T1000 (cell line): Measurements from ENCODE around the gene SH3YL1.

ENCODE experiments used
- DNase-seq: peaks from one replicate; lab custom pipeline; 2025; ENCODE audit warnings: mixed read lengths; lab: John Stamatoyannopoulos, UW

The SH3YL1 gene

DNA sequence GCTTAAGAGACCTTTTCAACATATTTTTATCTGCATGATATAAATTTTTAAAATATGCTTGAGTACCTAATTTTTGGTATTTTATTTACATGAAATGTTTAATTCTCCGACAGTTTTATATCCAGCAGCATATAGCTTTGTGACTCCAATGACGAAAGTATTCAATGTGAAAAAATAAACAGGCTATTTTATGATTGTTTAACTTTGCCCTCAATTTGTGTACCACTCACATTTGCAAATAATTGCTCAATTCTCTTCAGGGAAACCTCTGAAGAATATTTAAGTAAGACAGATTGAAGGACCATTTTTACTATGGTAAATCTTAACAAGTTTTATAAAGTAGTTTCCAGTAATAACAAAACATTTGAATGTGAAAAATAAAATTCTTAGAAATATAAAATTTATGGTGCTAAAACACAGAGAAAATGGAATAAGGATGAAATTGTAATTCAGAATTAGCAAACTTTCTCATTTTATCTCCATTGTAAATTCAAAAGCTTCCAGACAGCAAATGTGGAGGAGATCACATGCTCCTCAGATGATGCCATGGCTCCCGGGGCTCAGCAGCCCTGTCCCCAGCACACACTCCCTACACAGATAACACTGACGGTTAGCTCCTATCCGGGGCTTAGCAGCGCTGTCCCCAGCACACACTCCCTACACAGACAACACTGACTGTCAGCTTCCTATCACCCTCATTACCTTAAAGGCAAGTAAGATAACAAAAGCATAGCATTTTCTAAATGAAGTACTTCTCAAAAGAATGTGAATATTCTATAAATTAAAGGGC, 39.7 kb downstream of the SH3YL1 start:
- no peak for DNase-seq

- no peak for DNase-seq
These were observed 40.4 kb downstream of the SH3YL1 start for GRCh38 chr2:223451-223850.

DNA sequence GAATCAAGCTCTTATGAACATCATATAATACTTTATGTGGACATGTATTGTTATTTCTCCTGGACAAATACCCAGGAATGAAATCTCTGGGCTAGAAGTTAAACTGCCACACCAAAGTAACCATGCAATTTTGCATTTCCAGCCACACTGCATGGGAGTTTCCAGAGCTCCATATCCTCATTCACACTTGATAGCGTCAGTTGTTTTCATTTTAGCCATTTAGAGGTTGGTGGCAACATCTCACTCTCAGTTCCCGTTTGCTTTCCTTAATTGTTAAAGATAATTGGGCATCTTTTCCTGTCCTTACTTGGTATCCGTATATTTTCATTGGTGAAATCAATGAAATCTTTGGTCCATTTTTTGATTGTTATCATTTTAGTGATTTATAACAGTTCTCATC, 47.8 kb downstream of the SH3YL1 start:
- DNase-seq, result no peak

DNA sequence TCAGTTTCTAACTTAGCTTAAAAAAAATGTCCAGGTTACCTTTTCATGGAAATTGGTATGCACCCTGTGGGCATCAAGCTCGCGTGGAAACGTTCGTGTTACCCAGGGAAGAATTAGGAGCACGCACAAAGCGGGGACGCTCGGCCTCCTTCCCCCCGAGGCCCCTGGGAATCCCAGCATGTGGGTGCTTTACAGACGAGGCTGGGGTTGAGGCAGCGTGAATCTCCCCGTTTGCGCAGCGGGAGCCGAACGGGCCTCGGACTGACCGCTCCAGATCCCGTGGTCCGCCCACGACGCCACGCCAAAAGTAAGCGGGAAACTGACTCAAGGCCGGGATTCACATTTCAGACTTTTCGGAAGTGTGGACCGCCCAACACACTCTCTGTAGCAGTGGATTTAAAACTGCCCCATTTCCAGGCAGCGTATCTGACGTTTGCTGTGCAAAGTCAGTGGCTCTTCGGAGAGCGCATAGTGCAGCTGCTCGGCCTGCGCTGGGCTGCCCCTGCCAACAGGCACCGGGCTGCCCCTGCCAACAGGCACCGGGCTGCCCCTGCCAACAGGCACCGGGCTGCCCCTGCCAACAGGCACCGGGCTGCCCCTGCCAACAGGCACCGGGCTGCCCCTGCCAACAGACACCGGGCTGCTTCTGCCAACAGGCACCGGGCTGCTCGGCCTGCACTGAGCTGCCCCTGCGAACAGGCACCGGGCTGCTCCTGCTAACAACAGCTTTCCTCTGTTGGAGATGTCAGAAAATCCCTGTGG, 49.7 kb downstream of the SH3YL1 start:
- DNase-seq, result no peak

DNA sequence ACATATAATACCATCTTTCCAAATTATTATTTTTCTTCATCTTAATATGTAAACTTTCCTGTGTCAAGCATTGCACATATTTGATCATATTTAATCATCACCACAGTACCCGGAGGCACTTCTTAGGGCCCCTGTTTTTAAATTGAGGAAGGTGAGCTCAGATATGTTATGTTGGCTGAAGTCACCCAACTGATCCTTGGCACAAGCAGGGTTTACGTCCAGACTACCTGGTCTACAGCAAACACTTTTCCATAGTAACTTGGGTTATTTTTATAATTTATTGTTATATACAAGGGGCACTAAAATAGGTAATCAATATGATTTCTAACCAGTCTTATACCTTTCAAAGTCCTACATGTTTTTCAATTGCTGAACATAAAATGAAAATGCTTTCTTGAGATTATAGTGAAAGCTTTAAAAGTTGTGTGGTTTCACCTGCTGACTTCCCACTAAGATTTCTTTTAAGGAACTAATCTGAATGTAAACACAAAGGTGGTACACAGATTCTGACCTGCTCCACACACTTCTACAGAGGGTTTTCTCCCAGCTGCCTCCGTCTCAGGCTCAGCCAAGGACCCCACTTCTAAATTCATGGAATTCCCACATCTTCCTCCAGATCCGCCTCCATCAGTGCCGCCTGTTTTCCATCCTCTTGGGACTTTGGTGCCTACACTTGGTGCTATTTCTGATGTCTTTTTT, 52.2 kb downstream of the SH3YL1 start:
- no peak for DNase-seq

DNA sequence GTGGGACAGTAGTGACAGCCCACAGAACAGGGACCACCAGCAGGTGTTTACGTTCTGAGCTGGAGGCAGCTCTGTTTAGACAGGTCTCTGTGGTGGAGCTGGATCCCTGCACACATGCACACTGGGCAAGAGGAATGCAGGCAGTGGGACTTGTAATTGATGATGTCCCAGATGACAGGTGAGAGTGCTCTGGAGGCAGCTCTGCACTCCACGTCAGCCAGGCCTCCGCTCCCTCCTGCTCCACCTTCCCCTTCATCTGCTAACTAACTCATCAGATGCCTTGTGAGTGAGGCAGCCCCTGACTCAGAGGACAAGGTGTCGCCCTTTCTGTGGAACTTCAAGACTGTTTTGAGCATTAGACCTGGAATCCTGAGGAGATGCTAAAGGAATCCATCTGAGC, 53.2 kb downstream of the SH3YL1 start:
- DNase-seq, result no peak

DNA sequence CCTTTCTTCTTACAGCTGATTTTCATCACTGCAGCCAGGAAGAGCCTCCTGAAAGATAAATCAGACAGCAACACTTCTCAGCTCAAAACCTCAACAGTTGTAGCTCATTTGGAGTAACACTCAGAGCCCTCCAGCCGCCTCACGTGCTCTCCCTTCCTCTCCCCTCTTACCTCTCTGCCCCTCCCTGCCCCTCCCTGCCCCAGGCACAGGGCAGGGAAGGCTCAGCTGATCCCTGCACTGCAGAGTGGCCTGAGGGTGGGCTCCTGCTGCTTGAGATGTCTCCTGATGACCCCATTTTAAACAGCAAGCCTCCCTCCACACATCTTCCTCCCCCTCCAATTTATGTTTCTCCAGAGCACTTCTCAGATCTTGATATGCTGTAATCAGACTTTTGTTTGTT, 54.4 kb downstream of the SH3YL1 start:
- DNase-seq, result no peak

DNA sequence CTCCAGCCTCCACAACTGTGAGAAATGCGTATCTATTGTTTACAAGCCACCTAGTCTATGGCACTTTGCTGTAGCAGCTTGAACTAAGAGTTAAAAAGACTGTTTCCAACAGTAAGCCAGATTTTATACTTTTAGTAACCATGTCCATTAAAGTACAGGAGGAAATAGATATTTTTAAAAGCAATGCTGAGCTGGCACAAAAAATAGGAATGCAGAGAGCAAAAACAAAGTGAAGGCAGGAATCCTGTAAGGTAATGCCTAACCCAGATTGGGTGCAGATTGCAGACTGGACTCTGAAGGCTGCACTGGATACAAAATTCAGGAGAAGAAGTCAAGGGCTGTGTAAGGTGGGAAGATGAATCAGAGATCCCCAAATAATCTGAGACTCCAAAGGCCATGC, 55.5 kb downstream of the SH3YL1 start:
- DNase-seq, result no peak

- no peak for DNase-seq
These were observed 59.8 kb downstream of the SH3YL1 start for GRCh38 chr2:203984-204383.

- no peak for DNase-seq
These were observed 60.4 kb downstream of the SH3YL1 start for GRCh38 chr2:203401-203800.

DNA sequence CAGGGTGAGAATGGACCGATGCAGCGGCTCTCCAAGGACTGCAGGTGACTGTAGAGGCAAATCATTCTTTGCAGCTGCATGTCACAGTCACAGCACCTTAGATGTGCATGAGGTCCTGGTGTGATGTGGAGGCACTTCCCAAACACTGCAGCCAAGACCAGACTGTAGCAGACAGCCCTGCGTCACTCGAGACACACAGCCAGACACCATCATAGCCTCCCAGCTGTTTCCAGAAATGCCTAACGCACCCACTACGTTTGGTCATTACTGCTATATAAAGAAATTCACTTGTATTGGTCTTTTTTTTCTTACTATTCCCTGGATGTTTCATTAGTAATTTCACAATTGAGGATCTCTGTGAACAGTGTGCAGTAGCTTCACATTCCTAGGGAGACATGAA, 60.9 kb downstream of the SH3YL1 start:
- no peak for DNase-seq

- DNase-seq, result no peak
These were observed 62.0 kb downstream of the SH3YL1 start for GRCh38 chr2:201648-202433.

DNA sequence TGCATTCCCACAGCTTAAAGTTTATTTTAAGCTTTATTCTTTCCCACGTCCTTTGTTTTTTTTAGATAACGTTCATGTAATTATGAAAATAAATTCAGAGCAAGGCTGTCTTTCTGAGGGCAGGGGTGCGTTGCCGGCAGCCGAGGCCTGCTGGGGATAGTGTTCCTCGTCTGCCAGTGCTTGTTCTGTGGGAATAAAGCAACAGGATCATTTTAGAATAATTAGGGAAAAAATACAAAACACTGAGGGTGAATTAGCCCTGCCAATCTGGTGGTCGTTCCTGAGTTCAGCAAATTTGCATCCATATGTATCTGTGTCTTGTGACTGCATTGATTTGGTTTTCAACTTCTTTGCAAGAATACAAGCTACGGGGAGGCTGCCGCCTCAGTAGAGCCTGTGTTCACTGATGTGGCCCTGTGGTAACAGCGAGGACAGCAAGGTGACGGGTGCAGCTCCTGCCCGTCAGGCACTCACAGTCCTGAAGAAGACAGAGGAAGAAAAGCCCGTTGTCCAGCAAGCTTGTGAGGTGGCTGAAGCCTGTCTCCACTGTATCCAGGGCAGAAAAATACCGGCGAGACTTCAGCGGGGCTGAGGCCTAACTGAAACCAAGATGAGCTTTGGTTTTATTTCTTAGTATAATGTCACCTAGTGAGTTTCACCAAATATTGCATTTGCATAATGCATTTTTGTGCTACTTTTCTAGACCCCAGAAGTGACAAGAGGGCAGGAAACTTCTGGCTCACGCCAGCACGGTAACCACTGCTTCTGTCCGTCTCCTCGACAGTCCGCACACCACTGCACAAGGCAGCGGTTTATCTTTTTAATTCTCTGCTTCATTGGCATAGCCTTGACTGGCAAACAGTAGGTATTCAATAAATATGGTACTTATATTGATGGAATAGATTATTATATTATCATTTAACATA, 64.5 kb downstream of the SH3YL1 start:
- DNase-seq, result no peak

DNA sequence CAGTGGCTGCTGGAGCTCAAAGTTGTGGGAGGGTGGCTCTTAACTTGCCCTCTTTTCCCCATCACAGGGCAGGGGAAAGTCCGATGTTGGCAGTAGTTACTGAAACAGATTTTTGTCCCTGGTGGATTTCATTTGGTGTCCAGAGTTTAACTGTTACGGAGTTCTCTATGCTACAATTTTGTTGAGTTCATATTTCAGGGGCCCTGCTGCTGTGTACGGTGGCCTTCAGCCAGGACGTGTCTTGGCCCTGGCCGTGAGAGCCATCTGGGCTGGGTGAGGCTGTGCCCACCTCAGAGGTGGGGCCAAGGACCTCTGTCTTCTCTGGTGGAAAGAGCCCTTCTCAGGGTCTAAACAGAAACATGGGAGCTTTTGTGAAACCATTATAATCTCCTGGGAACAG, 67.4 kb downstream of the SH3YL1 start:
- DNase-seq, result no peak

GRCh38 chr2:195932-196331, 67.9 kb downstream of the SH3YL1 start:
- DNase-seq, result no peak

DNA sequence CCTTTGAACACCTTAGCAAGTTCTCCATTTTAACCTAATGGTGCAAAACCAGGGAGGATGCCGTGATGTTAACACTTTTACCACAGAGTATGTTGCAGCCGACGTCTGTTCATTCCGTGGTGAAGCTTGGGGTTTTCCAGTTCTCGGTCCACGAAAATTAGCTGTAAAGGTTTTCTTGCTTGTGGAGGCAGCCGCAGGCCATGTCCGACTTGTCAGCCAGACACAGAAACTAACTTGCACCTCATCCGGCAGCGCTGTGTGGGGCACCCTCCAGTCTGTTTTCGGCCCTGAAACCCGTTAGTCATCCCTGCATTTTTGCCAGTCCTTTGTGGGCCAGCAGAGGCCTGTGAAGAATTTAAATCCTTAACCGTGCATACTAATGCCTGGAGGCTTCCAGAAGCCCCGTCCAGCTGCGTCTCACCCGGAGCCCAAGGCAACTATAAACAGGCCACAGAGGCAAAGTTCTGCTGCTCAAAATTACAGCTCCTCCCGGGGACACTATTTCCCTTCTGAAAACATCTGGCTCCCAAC, 70.6 kb downstream of the SH3YL1 start:
- DNase-seq, result no peak

GRCh38 chr2:191311-192190, 72.3 kb downstream of the SH3YL1 start:
- no peak for DNase-seq

DNA sequence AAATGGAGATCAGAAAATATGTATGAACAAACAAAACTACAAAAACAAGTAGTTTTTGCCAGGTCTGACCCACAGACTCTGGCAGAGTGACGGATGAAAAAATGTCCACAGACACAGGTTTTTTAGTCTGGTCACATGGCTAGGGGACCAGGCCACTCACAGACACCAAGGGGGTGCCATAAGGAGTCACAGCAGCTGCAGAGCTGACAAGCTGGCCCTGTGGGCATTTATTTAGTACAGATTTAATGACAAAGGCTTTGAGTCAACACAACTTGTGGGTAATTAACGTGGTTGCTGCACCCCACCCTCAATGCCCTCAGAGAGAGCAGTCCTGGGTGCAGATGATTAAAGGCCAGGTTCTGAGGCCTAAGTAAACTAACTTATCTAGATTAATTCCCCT, 76.0 kb downstream of the SH3YL1 start:
- no peak for DNase-seq

DNA sequence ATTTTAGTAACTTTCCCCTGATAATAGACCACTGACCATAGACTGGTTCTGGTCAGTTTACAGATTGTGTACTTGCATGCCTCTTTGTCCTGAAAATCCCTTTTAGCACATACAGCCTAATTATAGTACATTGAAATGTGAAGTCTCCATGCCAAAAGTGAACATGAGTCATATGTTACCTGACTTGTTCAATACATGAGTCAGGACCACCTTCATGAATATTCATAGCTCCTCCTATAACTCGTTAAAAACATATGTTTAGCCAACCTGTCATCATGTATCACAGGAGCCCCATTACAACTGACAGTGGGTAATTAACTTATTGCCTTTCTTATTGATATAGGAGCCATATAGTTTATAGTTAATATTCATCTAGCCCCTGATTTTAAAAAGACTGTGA, 78.6 kb downstream of the SH3YL1 start:
- no peak for DNase-seq

- DNase-seq, result no peak
These were observed 79.1 kb downstream of the SH3YL1 start for GRCh38 chr2:184695-185094.
